Adrenal gland (tissue), 5 donors: ENCODE data around the gene LARP1.

Experiments
- CTCF ChIP-seq, 6 experiments: fragments of 450-650 bp in 4 of 6; fragments of 200-600 bp in 2 of 6; sonication (generic) in 1 of 6; IDR thresholded peaks; 1 replicate in 5 of 6; 2 replicates in 1 of 6; pipeline versions ENCODE4 v1.5.1 to v1.8.0; 2016 to 2021; ENCODE audit warnings: antibody characterized with exemption in 6 of 6, mild to moderate bottlenecking in 2 of 6, moderate library complexity in 1 of 6
- POLR2A ChIP-seq, 2 donors: fragments of 450-650 bp; IDR thresholded peaks; one replicate each; pipeline ENCODE4 v1.6.1; 2017; ENCODE audit warnings: antibody characterized with exemption in 2 of 2, mild to moderate bottlenecking in 2 of 2, moderate library complexity in 1 of 2
- donor health status: DM: no; HTN: no; CAD: no.

- TF ChIP-seq CTCF (IDR thresholded peaks at IDR 0.05) (no peak), POLR2A (IDR thresholded peaks at IDR 0.05) (no peak)
Measured at GRCh38 chr5:154862766-154863165, 107.6 kb downstream of the LARP1 start.
